GM18520 (cell line): ENCODE measurements around the gene ELFN1.

ENCODE experiments used
- ATAC-seq: cut with Tn5 transposase; IDR thresholded peaks from one replicate; pipeline ENCODE4 v1.9.1; 2021; ENCODE audit not compliant: unreplicated experiment

The ELFN1 gene

GRCh38 chr7:1662767-1663166 is 7.3 kb upstream of the ELFN1 start:
- no peak for ATAC-seq

- ATAC-seq: no peak
Observed at GRCh38 chr7:1663223-1663622, 6.9 kb upstream of the ELFN1 start.

DNA sequence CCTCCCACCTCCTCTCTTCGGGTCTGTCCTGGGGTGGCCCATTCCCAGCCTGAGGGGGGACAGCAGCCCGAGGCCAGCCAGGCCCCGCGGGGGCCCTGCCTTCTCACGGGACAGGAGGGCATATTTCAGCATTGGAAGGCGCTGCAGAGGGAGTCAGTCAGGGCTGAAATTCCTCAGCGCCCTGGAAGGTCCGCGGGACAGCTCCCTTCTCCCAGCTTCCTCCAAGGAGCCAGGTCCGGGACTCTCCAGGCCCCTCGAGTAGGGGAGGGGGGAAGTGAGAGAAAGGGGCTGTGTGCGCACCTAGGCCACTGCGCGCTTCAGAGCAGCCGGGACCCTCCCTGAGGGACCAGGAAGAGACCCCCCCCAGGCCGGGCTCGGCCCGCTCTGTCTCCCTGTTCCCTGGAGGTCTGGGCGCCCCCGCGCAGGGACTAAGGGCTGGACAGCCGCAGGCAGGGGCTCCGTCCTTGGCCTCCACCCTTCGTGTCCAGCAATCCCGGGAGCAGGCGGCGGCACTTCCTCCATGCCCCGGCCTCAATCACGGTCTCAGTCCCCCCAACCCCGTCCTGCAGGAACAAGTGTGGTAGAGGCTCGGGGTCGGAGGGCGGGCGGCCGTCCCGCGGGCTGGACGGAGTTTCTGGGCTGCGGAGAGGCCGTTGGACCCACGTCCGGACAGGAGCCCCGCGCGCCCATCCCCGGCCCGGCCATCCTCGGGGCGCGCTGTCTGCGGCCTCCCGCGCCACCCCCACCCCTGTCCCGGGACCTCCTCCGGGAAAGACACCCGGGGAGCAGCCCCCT is 6.0 kb upstream of the ELFN1 start:
- no peak for ATAC-seq

- ATAC-seq: no peak
Observed at GRCh38 chr7:1664711-1665548, 5.1 kb upstream of the ELFN1 start.

DNA sequence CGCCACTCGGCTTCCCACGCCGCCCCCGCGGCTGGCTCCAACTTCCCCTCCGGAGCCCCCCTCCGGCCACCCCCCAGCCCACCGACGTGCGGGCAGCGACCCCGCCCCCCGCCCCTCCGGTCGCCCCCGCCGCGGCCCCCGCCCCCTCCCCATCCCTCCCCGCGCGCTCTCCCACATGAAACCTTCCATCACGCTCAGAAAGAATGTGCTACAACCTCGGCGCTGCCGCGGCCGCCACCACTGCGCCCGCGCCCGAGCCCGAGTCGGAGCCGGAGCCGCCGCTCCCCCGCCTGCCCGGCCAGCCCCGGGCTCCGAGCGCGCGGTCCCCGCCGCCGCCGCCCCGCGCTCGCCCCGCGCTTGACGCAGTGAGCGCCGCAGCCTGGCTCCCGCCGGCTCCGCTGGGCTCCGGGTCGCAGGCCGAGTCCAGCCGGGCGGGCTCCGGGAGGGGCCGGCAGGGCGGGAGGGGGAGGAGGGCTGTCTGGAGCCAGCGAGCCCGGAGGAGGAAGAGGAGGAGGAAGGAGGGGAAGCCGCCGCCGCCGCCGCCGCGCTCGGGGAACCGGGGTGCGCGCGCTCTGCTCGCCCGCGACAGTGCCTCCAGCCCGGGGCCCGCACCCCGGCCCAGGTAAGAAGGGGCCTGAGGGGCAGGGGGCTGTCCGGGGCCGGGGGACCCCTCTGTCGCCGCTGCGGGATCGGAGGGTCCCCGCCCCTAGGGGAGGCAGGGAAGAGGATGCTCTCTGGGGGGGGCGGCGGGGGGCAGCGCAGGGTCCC is 4.3 kb upstream of the ELFN1 start:
- no peak for ATAC-seq

DNA sequence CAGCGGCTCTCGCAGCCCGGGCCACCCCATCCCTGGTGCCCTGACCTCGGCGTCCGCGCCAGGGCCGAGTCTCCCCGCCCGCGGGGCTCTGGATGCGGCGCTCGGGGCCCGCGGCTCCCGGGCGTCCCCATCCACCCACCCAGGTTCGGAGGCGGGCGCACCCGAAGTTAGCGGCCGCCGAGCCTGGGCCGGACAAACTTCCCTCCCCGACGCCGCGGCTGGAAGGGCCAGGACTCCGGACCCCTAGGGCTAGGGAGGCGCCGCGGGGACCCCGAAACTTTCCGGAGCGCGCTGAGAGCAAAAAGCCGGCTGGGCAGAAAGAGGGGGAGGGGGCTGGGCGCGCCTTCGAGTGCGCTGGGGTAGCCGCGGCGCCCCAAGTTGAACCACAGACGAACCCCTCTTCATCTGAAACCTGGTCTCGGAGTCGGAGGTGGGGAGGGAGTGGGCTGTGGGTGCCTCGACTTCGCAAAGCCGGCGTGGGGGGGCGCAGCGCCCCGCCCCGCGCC is 3.7 kb upstream of the ELFN1 start:
- no peak for ATAC-seq

DNA sequence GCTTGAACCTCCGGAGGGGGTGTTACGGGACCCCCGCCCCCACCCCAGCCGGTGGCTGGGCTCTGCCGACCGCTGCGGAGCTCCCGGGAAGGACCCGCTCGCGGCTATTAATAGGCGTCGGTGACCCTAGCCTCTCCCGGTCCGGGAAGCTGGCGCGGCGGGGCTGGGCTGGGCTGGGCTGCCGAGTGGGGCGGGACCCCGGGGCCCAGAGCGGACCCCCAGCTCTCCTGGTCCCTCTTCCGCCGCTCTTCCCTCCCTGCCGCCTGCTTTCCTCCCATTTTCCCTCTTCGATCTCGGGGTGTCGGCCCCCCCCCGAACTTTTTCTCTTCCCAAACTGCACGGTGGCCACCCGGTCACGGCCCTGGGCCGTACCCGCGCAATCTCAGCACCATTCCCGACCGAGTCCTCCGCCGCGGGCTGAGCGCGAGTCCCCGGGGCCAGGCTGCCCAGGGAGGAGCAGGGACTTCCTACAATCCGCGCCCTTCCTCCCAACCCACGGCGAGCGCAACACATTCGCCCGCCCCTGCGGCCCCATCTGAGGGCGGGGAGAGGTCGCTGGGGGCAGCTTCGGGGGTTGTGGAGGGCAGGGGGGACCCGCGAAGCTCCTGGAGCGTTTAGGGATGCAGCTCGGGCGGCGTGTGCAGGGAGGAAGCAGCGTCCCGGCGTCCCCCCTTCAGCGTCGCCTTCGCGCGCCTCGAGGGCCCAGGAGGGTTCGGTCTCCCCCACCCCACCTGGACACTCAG is 3.1 kb upstream of the ELFN1 start:
- no peak for ATAC-seq

GRCh38 chr7:1667566-1668395 is 2.3 kb upstream of the ELFN1 start:
- no peak for ATAC-seq

DNA sequence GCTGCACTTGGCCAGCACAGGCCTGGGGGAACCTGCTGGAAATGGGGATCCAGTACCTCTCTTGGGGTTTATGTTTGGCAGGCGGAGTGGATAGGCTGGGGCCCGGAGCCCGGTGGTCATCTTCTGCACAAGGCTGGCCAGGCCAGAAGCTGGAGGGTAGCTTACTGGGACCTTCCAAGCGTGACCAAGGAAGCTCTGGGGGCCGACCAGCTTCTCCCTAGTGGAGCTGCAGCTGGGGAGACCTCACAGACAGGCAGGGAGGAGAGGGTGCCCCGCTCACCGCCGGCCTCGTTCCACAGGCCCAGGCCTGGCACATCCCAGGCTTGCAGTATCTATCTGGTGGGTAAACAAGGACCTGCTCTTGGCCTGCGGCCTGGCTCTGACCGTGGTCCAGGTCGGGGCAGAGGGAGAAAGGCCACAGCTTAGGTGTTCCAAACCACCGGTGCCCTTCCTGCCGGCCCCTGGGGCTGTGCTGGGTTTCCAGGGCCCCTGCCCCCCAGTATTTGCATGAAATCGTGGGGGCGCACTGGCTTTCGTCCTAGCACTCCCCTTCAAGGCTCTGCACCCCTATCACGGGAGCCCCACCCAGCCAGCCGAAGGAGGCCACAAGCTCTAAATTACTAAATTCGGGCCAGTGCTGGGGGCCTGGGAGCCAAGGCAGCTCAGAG is 1.5 kb upstream of the ELFN1 start:
- no peak for ATAC-seq

DNA sequence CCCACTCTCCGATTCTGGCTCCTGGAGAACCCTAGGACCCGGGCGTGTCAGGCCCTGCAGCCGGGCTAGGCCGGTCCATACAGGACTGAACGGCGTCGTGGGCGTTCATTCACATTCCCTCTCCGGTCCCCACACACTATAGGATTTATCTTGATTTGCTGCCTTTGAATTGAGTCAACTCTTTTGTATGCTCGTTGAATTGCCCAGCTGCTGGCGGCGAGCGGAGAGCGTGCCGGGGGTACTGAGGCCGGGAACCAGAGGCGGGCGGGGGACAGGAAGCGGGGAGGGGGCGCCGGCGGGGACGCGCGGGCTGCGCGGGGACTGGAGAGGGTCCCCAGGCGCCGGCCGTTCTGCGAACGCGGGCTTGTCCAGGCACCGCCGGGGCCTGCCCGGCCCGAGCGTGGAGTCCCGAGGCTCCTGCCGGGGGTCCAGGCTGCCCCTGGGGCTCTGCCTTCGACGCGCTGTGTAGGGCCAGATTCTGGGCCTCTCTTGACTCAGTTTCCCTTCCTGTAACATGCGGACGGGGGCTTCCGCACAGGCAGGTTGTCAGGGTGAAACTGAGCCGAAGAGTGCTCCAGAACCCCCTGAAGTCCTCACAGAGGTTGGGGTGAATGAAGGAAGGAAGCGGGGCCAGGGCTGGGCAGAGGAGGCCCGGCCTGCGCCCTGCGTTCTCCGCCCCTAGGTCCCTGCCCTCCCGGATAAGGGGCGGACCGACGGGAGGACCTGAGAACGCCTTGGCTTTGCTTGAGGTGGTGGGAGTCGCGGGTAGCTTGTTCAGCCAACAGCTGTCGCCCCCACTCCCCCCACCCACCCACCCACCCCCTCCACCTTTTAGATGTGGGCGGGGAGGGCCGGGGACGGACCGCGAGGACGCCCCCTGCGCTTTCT is 769 bp upstream of the ELFN1 start:
- no peak for ATAC-seq

DNA sequence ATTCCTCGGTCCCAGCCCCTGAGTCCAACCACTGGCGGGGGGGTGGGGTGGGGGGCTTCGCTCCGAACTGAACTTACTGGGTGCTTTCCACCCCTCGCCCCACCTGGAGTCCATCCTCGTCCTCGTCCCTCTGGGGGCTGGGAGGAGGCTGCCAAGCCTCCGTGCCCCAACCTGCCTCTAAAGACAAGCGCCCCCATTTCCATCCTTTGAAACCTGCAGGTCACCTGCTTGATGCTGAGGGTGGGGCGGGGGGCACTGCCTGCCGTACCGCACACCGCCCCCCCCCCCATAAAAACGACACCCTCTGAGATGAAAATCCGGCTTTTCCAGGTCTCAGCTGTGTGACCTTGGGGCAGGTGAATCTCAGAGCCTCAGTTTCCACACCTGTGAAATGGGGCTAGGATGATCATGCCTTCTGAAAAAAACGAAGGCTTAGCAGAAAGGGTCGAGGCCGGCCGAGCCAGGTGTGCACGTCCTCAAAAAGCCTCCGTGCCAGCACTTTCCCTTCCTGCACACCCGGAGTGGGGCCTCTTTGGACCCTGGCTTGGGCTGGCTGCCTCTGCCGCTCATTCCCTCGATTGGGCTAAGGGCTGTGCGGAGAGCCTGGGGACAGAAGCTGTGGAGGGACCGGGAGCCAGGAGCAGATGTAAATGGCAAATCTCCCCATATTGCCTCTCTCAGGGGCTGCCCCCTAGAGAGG is 967 bp downstream of the ELFN1 start:
- ATAC-seq: no peak

GRCh38 chr7:1671594-1672451 is 1.7 kb downstream of the ELFN1 start:
- no peak for ATAC-seq

DNA sequence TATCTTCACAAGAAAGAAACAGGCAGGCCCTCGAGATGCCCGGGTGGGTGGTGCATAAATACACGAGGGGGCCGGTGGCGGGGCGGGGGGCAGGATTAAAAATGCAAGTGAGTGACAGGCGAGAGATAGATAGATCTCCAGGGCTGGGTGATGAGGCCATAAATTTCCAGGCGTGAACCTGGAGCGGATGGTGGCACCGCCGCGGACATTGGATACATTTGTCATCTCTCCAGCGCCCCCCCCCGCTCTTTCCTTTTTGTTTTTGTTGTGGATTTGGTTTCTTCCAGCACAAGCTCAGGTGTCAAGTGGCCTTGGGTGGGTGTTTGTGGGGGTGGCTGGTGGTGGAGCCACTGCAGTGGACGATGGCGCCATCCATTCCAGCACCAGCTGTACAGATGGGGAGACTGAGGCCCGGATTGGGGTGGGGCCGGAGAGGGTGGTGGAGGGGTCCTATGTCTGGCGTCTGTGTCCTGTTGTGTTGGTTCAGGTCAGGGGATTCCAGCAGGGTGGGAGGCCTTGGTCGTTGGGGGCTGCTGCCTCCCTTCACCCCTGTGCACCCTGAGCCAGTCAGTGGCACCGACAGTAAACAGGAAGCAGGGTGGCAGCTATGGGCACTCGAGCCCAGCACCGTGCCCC is 2.9 kb downstream of the ELFN1 start:
- no peak for ATAC-seq

- ATAC-seq: no peak
Observed at GRCh38 chr7:1673581-1674118, 3.6 kb downstream of the ELFN1 start.

GRCh38 chr7:1674161-1675035 is 4.3 kb downstream of the ELFN1 start:
- no peak for ATAC-seq
